GM19238 (cell line): ENCODE data around the gene SAPCD1.

Experiments
- DNase-seq: peaks from one replicate; pipeline ENCODE4 v3.0.0; 2011; ENCODE audit warnings: low spot score; ENCODE audit not compliant: insufficient read length

SAPCD1 gene

GRCh38 chr6:31729515-31729978 lies 32.9 kb upstream of the SAPCD1 start:
- peak; percentile 60 for DNase-seq

GRCh38 chr6:31729979-31730630 lies 32.4 kb upstream of the SAPCD1 start:
- peak; percentile 50 for DNase-seq

- no peak for DNase-seq
These were observed 31.8 kb upstream of the SAPCD1 start for GRCh38 chr6:31730631-31731086.

- DNase-seq, result no peak
These were observed 30.4 kb upstream of the SAPCD1 start for GRCh38 chr6:31732029-31732428.

- no peak for DNase-seq
These were observed 28.7 kb upstream of the SAPCD1 start for GRCh38 chr6:31733734-31734133.

- no peak for DNase-seq
These were observed 28.1 kb upstream of the SAPCD1 start for GRCh38 chr6:31734247-31734820.

- DNase-seq, result peak; percentile 73
These were observed 27.5 kb upstream of the SAPCD1 start for GRCh38 chr6:31734821-31735406.

GRCh38 chr6:31736021-31736767 lies 26.3 kb upstream of the SAPCD1 start, which contains the start of gene CLIC1:
Gene CLIC1 (minus strand): TSS chr6:31736530. CDS start chr6:31736300, 230 bp downstream.
- peak; percentile 79 for DNase-seq

- DNase-seq, result no peak
These were observed 25.6 kb upstream of the SAPCD1 start for GRCh38 chr6:31736768-31737314.

- DNase-seq, result no peak
These were observed 25.0 kb upstream of the SAPCD1 start for GRCh38 chr6:31737315-31737990.

GRCh38 chr6:31737991-31738979 lies 24.2 kb upstream of the SAPCD1 start:
- peak; percentile 47 for DNase-seq

GRCh38 chr6:31739639-31740396 lies 22.6 kb upstream of the SAPCD1 start, which contains the start of gene MSH5:
Gene MSH5 (plus strand): TSS chr6:31740005. CDS start chr6:31740467, 462 bp downstream.
- DNase-seq, result peak; percentile 88

- DNase-seq, result peak; percentile 47
These were observed 21.8 kb upstream of the SAPCD1 start for GRCh38 chr6:31740397-31741223.

GRCh38 chr6:31741815-31742214 lies 20.6 kb upstream of the SAPCD1 start:
- no peak for DNase-seq

GRCh38 chr6:31742894-31743293 lies 19.6 kb upstream of the SAPCD1 start:
- no peak for DNase-seq

- DNase-seq, result no peak
These were observed 18.0 kb upstream of the SAPCD1 start for GRCh38 chr6:31744422-31744821.

- no peak for DNase-seq
These were observed 13.0 kb upstream of the SAPCD1 start for GRCh38 chr6:31749301-31750036.
